ENCODE results near the gene COPS9.

The COPS9 gene

DNA sequence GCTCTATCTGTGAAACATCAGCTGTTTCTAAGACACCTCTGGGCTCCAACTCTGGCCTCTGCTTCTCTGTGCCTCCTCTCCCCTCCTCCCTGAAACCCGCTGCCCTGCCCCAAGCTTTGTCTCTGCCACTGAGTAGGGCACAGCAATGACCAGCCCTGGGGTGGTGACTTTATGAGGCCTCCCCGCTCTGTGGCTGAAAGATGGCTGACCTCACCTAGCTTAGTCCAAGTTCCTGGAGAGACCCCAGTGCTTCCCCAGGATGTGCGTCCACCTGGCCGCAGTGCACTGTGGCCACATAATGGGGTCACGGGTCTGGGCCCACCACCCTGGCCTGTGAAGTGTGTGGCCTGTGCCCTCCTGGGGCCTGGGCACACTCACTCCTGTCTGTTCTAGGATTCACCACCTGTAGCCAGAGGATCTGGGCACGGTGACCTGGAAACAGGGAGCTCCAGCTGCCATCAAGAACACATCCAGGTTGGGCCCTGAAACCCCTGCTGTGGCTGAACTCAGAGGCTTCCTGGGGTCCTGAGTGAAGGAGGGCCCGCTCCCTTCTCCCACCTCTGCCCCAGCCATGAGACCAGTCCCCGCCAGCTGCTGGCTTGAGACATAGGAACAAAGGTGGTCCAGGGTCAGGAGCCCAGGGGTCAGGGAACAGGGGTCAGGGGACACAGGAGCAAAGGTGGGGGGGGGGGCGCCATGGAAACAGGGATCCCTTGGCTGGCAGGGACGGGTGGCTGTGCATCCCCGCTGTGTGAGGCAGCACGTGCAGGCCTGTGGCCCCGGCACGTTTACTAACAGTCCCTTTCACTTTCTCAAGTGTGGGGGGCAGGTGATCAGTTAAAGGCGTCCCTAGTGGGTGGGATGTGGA lies 33.6 kb upstream of the COPS9 start:
- Mint-ChIP-seq H3K27ac (no peak overlapping the region), H3K27me3 (peaks cover 8% of the 10 kb centered on the region), H3K4me1 (no peaks in the 10 kb centered on the region), H3K9me3 (peaks cover 1% of the 10 kb centered on the region), H3K36me3 (no peaks in the 10 kb centered on the region), H3K4me3 (no peak overlapping the region)
- ATAC-seq (ENCODE audit: low read depth): no peak
- DNase-seq (ENCODE audit: low spot score in 2 of 2): no peak

DNA sequence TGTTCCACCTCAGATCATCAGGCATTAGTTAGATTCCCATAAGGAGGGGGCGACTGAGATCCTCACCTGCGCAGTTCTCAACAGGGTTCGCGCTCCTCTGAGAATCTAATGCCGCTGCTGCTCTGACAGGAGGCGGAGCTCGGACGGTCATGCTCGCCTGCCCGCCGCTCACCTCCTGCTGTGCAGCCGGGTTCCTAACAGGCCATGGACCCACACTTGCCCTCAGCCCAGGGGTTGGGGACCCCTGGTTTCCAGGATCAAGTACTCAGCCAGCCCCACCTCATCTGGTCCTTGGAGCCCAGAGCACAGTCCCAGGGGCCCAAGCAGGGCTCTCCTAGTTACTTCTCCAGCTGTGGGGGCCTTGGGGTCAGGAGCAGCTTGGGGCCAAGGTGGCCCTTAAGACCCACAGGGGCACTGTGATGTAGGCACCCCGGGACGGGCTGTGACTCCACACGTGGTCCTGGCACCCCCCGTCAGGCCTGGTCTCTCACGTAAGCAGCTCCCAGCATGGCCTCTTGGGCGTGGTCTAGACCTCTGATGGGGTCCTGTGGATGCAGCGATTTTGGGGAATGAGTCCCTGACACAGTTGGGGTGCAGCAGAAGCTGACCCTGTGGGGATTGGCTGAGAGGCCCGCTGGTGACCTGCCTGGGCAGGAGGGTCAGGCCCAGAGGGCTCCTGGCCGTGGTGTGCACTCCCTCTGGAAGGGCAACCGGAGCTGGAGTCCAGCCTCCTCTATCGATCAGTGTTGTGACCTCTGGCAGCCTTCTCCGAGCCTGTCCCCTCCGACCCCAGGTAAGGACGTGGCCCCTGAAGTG lies 32.6 kb upstream of the COPS9 start:
- no peak overlapping the region for H3K27ac Mint-ChIP-seq
- no peaks in the 10 kb centered on the region for H3K4me1 Mint-ChIP-seq
- DNase-seq (ENCODE audit: low spot score in 2 of 2) (no peak), ATAC-seq (ENCODE audit: low read depth) (no peak)
- H3K27me3 Mint-ChIP-seq: peaks cover 3% of the 10 kb centered on the region
- no peaks in the 10 kb centered on the region for H3K36me3 Mint-ChIP-seq
- H3K4me3 Mint-ChIP-seq: no peak overlapping the region
- peaks cover 1% of the 10 kb centered on the region for H3K9me3 Mint-ChIP-seq

DNA sequence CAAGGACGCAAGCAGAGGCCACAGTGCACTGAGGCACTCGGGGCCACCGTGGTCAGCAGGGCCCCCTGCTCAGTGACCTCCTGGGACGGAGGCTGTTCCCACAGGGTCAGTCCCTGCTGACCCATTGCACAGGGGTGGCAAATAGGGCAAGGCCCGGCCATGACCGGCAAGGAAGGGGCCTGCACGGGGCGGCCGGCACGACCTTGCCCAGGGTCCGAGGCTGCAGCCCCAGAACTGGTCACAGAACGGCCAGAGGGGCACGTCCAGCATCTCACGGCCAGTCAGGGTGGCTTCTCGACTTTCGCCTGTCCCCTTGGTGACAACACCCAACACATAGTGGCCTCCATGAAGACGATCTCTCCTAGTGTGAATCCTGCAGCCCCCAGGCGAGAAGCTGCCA lies 31.9 kb upstream of the COPS9 start:
- ATAC-seq (ENCODE audit: low read depth) (no peak), DNase-seq (ENCODE audit: low spot score in 2 of 2) (no peak)
- H3K4me3 Mint-ChIP-seq: no peak overlapping the region
- no peak overlapping the region for H3K27ac Mint-ChIP-seq
- H3K36me3 Mint-ChIP-seq: no peaks in the 10 kb centered on the region
- peaks cover 1% of the 10 kb centered on the region for H3K9me3 Mint-ChIP-seq
- no peaks in the 10 kb centered on the region for H3K4me1 Mint-ChIP-seq
- H3K27me3 Mint-ChIP-seq: peaks cover 3% of the 10 kb centered on the region

DNA sequence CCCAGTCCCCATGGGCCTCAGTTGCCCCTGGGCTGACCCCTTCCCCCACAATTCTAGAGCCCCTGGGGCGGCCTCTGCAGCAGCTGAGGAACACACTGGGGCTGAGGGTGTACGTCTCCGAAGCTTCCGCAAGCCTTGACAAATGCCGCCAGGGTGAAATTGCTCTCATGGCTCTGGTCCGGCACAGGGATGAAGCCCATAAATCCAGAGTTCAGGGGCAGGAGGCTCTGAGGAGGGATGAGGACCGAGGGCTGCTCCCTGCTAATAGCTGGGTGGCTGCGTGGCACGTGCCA lies 31.4 kb upstream of the COPS9 start:
- Mint-ChIP-seq H3K36me3 (no peaks in the 10 kb centered on the region), H3K27me3 (peaks cover 7% of the 10 kb centered on the region), H3K4me3 (no peak overlapping the region), H3K27ac (no peak overlapping the region), H3K9me3 (no peaks in the 10 kb centered on the region), H3K4me1 (no peaks in the 10 kb centered on the region)
- no peak for DNase-seq (ENCODE audit: low spot score in 2 of 2)
- no peak for ATAC-seq (ENCODE audit: low read depth)

DNA sequence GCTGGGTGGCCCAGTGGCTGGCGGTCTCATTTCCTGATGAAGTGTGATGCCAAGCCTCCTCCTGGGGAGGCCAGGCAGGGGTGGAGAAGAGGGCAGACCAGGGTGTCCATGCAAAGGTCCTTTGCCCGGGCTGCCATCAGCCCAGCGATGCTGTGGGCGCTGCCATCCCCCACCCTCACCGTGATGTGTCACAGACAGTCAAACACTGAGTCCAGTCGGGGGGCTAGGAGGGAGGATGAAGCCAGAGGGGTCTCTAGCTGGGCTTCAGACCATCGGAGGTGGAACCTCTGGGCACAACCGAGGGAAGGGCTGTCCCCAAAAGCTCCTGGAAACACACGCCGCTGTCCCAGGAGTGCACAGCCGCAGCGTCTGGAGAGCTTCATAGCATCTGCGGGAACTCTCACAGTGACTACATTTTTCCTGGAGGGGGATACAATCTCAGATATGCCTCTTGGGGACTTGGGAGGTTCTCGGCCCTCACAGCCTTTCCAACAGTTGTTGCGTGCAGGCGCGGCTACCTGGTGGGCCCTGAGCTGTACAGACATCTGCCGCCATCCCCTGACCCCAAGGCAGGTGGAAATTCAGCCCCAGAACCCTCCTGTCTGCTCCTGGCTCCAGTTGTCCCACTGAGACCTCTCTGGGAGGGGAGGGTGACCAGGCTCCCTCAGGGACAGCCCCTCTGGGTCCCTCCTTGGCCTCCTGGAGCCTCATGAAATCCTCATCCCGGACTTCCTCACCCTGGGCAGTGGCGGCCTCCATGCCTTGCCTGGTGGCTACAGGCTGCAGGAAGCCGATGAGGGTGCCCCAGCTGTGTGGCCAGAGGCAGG lies 30.9 kb upstream of the COPS9 start:
- H3K9me3 Mint-ChIP-seq: no peaks in the 10 kb centered on the region
- peaks cover 7% of the 10 kb centered on the region for H3K27me3 Mint-ChIP-seq
- H3K36me3 Mint-ChIP-seq: no peaks in the 10 kb centered on the region
- no peak overlapping the region for H3K4me3 Mint-ChIP-seq
- ATAC-seq (ENCODE audit: low read depth) (no peak), DNase-seq (ENCODE audit: low spot score in 2 of 2) (no peak)
- H3K27ac Mint-ChIP-seq: no peak overlapping the region
- H3K4me1 Mint-ChIP-seq: no peaks in the 10 kb centered on the region

DNA sequence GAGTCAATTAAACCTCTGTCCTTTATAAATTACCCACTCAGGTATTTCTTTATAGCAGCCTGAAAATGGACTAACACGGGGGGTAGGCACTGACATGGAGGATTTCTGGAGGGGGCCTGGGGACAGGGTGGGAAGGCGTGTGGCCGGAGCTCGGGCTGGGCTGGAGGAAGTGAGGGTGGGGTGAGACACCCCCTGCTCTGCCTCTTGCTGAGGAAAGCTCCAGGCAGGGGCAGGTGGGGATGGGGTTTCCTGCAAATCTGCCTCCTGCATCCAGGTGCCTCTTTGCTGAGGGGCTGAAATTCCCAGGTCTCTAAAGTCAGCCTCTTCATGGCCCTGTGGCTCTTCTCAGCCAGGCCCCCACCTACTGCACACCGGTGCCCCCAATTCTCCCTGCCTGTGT lies 30.1 kb upstream of the COPS9 start:
- Mint-ChIP-seq H3K36me3 (no peaks in the 10 kb centered on the region), H3K27me3 (peaks cover 7% of the 10 kb centered on the region)
- DNase-seq (ENCODE audit: low spot score in 2 of 2): no peak

DNA sequence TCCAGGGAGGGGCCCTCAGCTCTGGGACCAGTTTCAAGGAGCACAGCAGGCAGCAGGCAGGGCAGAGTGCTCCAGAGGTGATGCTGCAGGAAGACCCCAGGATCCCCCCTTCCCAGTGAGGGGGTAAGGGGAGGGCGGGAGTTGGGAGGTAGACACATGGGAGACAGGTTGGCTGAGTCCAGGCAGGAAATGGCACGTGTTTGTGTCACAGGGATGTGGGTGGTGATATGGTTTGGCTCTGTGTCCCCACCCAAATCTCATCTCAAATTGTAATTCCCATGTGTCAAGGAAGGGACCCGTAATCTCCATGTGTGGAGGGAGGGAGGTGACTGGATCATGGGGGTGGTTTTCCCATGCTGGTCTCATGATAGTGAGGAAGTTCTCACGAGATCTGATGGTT lies 29.6 kb upstream of the COPS9 start:
- Mint-ChIP-seq H3K27ac (no peak overlapping the region), H3K27me3 (peaks cover 8% of the 10 kb centered on the region), H3K4me1 (no peaks in the 10 kb centered on the region), H3K36me3 (no peaks in the 10 kb centered on the region), H3K4me3 (no peak overlapping the region), H3K9me3 (no peaks in the 10 kb centered on the region)
- ATAC-seq (ENCODE audit: low read depth): no peak
- DNase-seq (ENCODE audit: low spot score in 2 of 2): no peak

More for the DNA sequence above, 30.1 kb upstream of the COPS9 start:
- H3K27ac Mint-ChIP-seq: no peak overlapping the region
- ATAC-seq (ENCODE audit: low read depth): no peak
- H3K4me3 Mint-ChIP-seq: no peak overlapping the region
- H3K9me3 Mint-ChIP-seq: no peaks in the 10 kb centered on the region
- no peaks in the 10 kb centered on the region for H3K4me1 Mint-ChIP-seq

DNA sequence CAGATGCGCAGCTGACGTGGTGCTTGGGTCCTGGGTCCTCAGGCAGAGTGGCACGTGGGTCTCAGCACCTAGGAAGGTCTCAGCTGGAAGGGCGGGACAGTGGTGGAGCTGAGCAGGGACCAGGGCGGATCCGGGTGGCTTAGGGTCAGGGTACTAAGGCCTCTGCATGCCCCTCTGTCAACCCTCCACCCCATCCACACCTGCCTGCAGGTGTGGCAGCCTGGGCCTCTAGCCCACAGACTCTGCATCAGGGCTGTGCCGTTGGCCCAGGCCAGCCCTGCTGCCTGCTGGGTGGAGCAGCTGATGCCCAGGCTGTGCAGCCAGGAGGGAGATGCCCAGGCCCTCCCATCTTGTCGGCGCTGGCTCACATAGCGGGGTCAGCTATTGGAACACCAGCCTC lies 28.9 kb upstream of the COPS9 start:
- no peak for DNase-seq (ENCODE audit: low spot score in 2 of 2)
- peaks cover 11% of the 10 kb centered on the region for H3K27me3 Mint-ChIP-seq
- H3K27ac Mint-ChIP-seq: no peak overlapping the region
- ATAC-seq (ENCODE audit: low read depth): no peak
- no peaks in the 10 kb centered on the region for H3K36me3 Mint-ChIP-seq
- H3K4me1 Mint-ChIP-seq: no peaks in the 10 kb centered on the region
- H3K4me3 Mint-ChIP-seq: no peak overlapping the region
- H3K9me3 Mint-ChIP-seq: no peaks in the 10 kb centered on the region

- Mint-ChIP-seq H3K4me3 (no peak overlapping the region), H3K27me3 (peaks cover 11% of the 10 kb centered on the region), H3K27ac (no peak overlapping the region), H3K9me3 (no peaks in the 10 kb centered on the region), H3K4me1 (no peaks in the 10 kb centered on the region), H3K36me3 (no peaks in the 10 kb centered on the region)
- no peak for ATAC-seq (ENCODE audit: low read depth)
- DNase-seq (ENCODE audit: low spot score in 2 of 2): no peak
Observed at GRCh38 chr2:240164586-240164985, 28.5 kb upstream of the COPS9 start.

GRCh38 chr2:240163844-240164574 lies 27.9 kb upstream of the COPS9 start:
- H3K36me3 Mint-ChIP-seq: no peaks in the 10 kb centered on the region
- H3K27me3 Mint-ChIP-seq: peaks cover 11% of the 10 kb centered on the region
- ATAC-seq (ENCODE audit: low read depth): no peak
- H3K27ac Mint-ChIP-seq: no peak overlapping the region
- no peak for DNase-seq (ENCODE audit: low spot score in 2 of 2)
- H3K4me1 Mint-ChIP-seq: no peaks in the 10 kb centered on the region
- H3K4me3 Mint-ChIP-seq: no peak overlapping the region
- no peaks in the 10 kb centered on the region for H3K9me3 Mint-ChIP-seq

GRCh38 chr2:240162939-240163714 lies 27.0 kb upstream of the COPS9 start:
- H3K27ac Mint-ChIP-seq: no peak overlapping the region
- DNase-seq (ENCODE audit: low spot score in 2 of 2) (no peak), ATAC-seq (ENCODE audit: low read depth) (no peak)
- H3K4me3 Mint-ChIP-seq: no peak overlapping the region
- H3K9me3 Mint-ChIP-seq: no peaks in the 10 kb centered on the region
- no peaks in the 10 kb centered on the region for H3K36me3 Mint-ChIP-seq
- no peaks in the 10 kb centered on the region for H3K4me1 Mint-ChIP-seq
- peaks cover 11% of the 10 kb centered on the region for H3K27me3 Mint-ChIP-seq

- Mint-ChIP-seq H3K36me3 (no peaks in the 10 kb centered on the region), H3K27me3 (peaks cover 10% of the 10 kb centered on the region), H3K9me3 (no peaks in the 10 kb centered on the region), H3K27ac (no peak overlapping the region), H3K4me3 (no peak overlapping the region), H3K4me1 (no peaks in the 10 kb centered on the region)
- no peak for ATAC-seq (ENCODE audit: low read depth)
- DNase-seq (ENCODE audit: low spot score in 2 of 2): no peak
Observed at GRCh38 chr2:240162531-240162930, 26.4 kb upstream of the COPS9 start.

DNA sequence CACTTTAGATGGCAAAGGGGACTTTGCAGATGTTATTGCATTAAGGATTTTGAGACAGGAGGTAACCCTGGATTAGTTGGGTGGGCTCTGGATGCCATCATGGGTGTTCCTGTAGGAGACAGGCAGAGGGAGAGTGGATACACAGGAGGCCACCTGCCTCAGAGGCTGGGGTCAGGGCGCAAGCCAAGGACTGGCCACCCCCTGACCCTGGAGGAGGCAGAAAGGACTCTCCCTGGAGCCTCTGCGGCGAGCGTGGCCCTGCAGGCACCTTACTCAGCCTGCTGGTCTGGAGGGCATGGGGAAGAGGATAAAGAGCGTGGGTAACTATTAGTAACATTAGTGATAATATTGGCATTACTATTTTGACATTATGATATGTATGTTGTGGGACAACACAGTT lies 25.9 kb upstream of the COPS9 start:
- Mint-ChIP-seq H3K27me3 (peaks cover 9% of the 10 kb centered on the region), H3K9me3 (no peaks in the 10 kb centered on the region)

More for the DNA sequence above, 25.9 kb upstream of the COPS9 start:
- Mint-ChIP-seq H3K27ac (no peak overlapping the region), H3K4me1 (no peaks in the 10 kb centered on the region), H3K36me3 (no peaks in the 10 kb centered on the region), H3K4me3 (no peak overlapping the region)
- ATAC-seq (ENCODE audit: low read depth) (no peak), DNase-seq (ENCODE audit: low spot score in 2 of 2) (no peak)

Data from memory B cell (primary cell).